ENCODE data around the gene WDFY3.

DNA sequence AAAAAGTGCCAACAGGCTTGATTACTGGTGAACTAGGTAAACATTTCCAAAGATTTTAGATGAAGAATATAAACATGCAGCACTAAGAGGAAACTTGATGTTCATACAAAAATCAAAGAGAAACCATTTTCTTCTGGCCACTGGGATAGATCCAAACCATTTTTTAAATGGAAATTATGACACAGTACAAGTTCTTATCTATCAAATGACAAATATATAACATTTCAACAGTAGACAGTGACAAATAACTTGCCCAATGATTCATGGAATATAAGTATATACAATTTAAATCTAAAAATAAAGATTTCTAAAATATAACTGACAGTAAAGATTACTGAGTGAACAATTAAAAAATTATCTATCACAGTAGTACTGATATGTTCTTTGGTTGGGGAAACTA is 232.5 kb downstream of the WDFY3 start:
- TF ChIP-seq, protein P1, sequence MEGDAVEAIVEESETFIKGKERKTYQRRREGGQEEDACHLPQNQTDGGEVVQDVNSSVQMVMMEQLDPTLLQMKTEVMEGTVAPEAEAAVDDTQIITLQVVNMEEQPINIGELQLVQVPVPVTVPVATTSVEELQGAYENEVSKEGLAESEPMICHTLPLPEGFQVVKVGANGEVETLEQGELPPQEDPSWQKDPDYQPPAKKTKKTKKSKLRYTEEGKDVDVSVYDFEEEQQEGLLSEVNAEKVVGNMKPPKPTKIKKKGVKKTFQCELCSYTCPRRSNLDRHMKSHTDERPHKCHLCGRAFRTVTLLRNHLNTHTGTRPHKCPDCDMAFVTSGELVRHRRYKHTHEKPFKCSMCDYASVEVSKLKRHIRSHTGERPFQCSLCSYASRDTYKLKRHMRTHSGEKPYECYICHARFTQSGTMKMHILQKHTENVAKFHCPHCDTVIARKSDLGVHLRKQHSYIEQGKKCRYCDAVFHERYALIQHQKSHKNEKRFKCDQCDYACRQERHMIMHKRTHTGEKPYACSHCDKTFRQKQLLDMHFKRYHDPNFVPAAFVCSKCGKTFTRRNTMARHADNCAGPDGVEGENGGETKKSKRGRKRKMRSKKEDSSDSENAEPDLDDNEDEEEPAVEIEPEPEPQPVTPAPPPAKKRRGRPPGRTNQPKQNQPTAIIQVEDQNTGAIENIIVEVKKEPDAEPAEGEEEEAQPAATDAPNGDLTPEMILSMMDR (IDR thresholded peaks at IDR 0.05; ENCODE audit: insufficient read depth, low read length), result no peak
- no peak for TF ChIP-seq POLR2AphosphoS5 (IDR thresholded peaks at IDR 0.05; ENCODE audit: low read depth)

All from HL-60 (cell line).